ENCODE measurements around the gene ZGLP1.

ZGLP1 gene

DNA sequence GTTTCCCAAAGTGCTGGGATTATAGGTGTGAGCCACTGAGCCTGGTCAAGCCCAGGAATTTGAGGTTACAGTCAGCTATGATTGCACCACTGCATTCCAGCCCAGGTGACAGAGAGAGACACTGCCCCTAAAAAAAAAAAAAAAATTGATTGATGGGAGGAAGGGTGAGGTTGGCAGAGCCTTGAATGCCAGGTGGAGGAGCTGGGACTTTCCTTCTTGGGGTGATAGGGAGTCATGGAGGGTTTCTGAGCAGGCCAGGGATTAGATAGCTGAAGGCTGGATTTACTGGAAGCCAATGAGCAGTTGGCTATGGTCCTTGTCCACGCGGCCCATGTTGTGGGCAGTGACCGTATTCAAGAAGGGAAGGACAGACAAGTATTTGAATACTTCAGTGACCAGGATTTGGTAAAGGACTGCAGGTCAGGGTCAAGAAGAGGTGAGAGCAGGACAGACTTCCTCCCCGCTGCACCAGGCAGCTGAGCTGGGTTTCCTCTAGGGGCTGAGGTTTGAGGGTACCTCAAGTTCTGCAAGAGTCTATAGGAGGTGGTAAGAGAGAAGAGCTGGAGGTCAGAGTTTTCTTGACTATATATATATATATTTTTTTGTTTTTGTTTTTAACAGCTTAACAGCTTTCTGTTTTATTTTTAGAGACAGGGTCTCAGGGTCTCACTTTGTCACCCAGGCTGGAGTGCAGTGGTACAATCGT is 29.7 kb downstream of the ZGLP1 start:
- no peak for DNase-seq

GRCh38 chr19:10278935-10279334 is 30.7 kb downstream of the ZGLP1 start:
- no peak for DNase-seq

DNA sequence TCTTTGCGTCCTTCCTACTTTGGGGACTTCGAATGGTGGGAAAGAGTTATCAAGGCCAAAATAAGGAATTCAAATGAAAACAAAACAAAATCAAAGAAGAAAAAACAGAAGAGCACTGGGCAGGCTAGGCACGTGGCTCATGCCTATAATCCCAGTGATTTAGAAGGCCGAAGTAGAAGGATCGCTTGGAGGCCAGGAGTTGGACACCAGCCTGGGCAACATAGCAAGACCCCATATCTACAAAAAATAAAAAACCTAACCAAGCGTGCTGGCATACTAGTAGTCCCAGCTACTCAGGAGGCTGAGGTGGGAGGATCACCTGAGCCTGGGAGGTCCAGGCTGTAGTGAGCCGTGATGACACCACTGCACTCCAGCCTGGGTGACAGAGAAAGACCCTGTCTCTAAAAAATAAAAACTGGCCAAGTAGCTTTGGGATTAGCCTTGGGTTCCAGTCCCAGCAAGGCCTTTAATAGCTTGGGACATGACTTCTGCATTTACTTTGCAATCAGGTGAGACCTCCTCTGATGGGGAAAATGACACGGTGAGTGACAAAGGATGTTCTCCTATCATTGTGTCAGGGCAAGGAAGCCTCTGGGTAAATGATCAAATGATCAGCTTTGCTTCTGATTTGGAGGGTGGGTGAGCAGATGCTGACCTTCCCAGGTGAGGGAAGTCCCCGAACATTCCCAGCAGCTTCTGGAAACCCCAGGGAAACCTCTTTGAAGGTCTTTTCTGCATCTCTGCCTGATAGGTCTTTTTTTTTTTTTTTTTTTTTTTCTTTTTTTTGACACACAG is 31.6 kb downstream of the ZGLP1 start:
- no peak for DNase-seq

GRCh38 chr19:10274589-10274988 is 35.0 kb downstream of the ZGLP1 start:
- DNase-seq: no peak

DNA sequence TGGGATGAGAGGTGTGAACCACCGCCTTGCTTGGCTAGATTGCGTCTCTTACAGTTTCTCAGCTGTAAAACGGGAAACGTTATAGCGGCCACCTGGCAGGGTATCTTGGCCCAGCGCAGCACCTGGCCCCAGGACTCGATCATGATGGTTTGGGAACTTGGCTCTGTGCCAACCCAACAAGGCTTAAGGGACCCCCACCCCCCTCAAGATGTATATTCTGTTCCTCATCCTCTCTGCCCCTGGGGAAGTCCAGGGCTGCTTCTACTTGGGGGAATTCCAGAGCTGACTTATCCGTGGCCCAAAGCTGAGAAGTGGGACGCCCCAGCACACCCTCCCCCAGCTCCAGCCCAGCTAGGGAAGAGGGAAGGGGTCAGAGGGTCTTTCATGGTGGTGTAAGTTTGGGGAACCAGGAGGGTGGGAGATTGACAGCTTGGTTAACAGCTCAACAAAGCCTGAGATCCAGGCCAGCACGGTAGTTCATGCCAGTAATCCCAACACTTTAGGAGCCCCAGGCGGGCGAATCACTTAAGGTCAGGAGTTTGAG is 38.0 kb downstream of the ZGLP1 start:
- peak; percentile 22 for DNase-seq

- DNase-seq: peak; percentile 57
Measured at GRCh38 chr19:10270616-10271394, 38.8 kb downstream of the ZGLP1 start, which contains the start of gene ICAM1. Gene ICAM1 (plus strand): TSS chr19:10271120. CDS start chr19:10271160, 40 bp downstream.

- DNase-seq: peak; percentile 42
Measured at GRCh38 chr19:10270180-10270615, 39.4 kb downstream of the ZGLP1 start.

DNA sequence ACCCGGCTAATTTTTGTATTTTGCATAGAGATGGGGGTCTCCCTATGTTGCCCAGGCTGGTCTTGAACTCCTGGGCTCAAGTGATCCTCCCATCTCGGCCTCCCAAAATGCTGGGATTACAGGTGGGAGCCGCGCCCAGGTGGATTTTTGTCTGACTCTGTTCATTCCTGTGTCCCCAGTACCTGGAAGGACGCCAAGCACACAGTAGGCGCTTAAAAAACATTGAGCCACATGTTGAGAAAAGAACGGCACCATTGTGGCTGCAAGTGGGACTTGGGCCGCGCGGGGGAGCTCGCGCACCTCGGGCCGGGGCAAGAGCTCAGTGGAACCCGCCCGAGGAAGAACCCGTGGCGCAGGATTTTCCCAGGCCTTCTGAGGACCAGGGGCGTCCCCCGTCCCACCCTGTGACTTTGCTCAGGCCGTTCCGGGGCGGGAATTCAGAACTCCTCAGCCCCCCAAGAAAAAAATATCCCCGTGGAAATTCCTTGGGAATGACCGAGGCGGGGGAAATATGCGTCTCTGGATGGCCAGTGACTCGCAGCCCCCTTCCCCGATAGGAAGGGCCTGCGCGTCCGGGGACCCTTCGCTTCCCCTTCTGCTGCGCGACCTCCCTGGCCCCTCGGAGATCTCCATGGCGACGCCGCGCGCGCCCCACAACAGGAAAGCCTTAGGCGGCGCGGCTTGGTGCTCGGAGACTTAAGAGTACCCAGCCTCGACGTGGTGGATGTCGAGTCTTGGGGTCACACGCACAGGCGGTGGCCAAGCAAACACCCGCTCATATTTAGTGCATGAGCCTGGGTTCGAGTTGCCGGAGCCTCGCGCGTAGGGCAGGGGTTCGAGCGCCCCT is 40.1 kb downstream of the ZGLP1 start:
- peak; percentile 79 for DNase-seq

- no peak for DNase-seq
Measured at GRCh38 chr19:10268071-10268470, 41.5 kb downstream of the ZGLP1 start.

GRCh38 chr19:10266706-10267105 is 42.9 kb downstream of the ZGLP1 start:
- no peak for DNase-seq

DNA sequence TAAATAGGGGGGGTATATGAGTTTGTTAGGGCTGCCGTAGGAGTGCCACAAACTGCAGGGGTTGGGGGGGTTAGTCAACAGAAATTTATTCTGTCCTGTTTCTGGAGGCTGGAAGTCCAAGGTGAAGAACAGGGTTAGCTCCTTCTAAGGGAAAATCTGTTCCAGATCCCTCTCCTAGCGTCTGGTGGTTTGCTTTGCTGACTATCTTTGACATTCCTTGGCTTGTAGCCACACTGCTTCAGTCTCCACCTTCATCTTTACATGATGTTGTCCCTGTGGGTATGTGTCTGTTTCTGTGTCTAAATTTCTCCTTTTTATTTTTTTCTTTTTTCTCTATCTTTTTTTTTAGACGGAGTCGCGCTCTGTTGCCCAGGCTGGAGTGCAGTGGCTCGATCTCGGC is 46.8 kb downstream of the ZGLP1 start:
- no peak for DNase-seq

DNA sequence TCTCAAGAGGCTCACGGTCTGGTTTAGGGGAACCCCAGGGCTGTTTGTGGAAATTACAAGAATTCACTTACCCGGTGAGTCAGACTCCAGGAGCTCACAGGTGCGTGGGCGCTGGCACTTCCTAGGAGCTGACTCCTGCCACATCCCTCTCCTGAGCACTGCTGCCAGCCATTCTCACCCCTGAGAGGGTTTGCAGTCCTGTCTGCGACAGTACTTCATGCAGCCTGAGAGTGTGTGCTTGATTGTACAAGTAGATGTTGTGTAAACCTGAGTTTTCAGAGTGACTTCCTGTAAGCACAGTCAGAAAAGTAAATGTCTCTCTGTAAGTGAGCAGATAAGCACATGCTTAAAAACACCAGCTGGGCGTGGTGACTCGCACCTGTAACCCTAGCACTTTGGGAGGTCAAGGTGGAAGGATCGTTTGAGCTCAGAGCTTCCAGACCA is 49.5 kb downstream of the ZGLP1 start:
- no peak for DNase-seq

- DNase-seq: peak; percentile 59
Measured at GRCh38 chr19:10259162-10259905, 50.3 kb downstream of the ZGLP1 start.

DNA sequence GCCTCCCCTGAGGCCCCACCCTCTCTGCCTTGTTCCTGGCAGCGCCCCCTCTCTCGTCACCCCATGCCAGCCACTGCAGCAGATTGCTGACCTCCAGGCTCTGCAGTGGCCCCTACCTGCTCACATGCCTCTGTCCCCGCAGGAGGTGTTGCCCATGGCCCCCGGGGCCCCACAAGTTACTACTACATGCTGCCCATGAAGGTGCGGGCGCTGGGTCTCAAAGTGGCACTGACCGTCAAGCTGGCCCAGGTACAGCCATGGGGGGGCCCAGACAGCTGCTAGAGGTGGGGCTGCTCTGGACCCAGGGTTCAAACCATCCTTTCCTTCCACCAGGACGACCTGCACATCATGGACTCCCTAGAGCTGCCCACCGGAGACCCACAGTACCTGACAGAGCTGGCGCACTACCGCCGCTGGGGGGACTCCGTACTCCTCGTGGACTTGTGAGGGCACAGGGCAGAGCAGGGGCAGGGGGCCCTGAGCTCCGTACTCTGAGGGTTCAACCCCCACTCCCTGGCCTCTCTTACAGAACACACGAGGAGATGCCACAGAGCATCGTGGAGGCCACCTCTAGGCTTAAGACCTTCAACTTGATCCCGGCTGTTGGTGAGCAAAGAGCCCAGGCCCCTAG is 51.4 kb downstream of the ZGLP1 start:
- no peak for DNase-seq

- no peak for DNase-seq
Measured at GRCh38 chr19:10256970-10257615, 52.5 kb downstream of the ZGLP1 start.

GRCh38 chr19:10256551-10256950 is 53.1 kb downstream of the ZGLP1 start:
- no peak for DNase-seq

DNA sequence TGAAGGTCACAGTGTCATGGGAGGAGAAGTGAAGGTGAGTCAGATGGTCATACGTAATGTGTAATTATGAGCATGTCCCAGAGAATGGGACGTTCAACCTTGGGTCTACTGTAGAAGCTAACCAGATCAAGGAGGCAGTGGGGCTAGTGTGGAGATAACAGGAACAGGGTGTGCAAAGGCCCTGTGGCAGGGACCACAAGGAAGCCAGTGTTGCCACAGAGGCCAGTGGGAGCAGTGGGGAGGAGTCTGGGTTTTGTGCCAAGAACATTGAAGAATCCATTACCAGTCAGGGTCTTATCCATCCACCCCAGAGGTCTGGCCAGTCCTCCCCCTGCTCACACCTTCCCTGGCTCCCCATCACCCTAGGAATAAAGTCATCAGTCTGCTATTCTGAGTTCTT is 54.3 kb downstream of the ZGLP1 start:
- no peak for DNase-seq
